Measurements from ENCODE around the gene MYO5B. TPM values are rescaled to one million over a fixed set of nuclear protein-coding genes. Genes with fewer than 3 reads are reported as not detected.

The MYO5B gene
- total and polyA plus RNA-seq, 9 of the 15 experiments (the other 6 are each of a cell fraction or from before 2014, with no cell fraction given), result 0.07 to 0.42 (median 0.28) TPM

DNA sequence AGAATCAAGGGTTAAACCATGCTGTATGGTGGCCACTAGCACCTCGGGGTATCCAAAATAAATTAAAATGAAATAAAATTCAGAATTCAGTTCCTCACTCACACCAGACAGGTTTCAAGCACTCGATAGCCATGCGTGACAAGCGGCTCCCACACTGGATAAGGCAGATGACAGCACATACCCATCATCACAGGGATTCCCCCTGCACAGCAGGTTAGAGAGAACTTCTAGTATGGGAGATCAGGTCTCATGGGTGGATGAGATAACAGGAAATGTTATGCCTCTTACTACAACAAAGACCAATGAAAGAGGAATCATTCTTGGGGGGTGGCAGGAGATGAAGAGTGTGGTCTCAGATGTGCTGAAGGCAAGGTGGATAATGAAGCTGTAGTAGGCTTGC lies 259.7 kb downstream of the MYO5B start:
- Histone ChIP-seq H3K36me3 (ENCODE audit: control insufficient read depth, insufficient read depth, low read length) (no peaks in the 10 kb centered on the region), H3K9me3 (replicated peaks; ENCODE audit: control insufficient read depth, insufficient read depth, low read depth, low read length) (no peaks in the 10 kb centered on the region), H3K9ac (ENCODE audit: insufficient read depth in 1 of 2, low read depth in 2 of 2, low read length in 2 of 2) (no peak overlapping the region), H3K4me1 (replicated peaks in 1 of 2; ENCODE audit: control insufficient read depth in 2 of 2, insufficient read depth in 2 of 2, low read length in 2 of 2) (no peaks in the 10 kb centered on the region), H3K27ac (ENCODE audit: extremely low read depth, low read depth, low read length) (no peak overlapping the region), H2AFZ (ENCODE audit: low read depth, low read length) (no peak overlapping the region), H3K4me3 (no peak overlapping the region), H3K9me1 (ENCODE audit: control insufficient read depth, insufficient read depth, low read length) (no peaks in the 10 kb centered on the region), H3K79me2 (ENCODE audit: control insufficient read depth, insufficient read depth, low read length) (no peaks in the 10 kb centered on the region), H3K4me2 (ENCODE audit: insufficient read depth, low read length) (no peak overlapping the region), H4K20me1 (replicated peaks; ENCODE audit: control insufficient read depth, insufficient read depth, low read length) (no peaks in the 10 kb centered on the region), H3K27me3 (ENCODE audit: control insufficient read depth in 2 of 2, insufficient read depth in 2 of 2, low read length in 2 of 2) (peaks cover 0 to 29% of the 10 kb centered on the region in 2 experiments; a peak in 2 of 5 replicates)
- DNase-seq (ENCODE audit: extremely low read depth in 1 of 4, low spot score in 3 of 4) (no peak), ATAC-seq (no peak), FAIRE-seq (no peak)
- CTCF ChIA-PET (ENCODE audit: low intra/inter-chr PET ratio), result no interaction called here
- POLR2A ChIA-PET, result no interaction called here
- TF ChIP-seq HSF4 (CRISPR knock-in tag; IDR thresholded peaks at IDR 0.05; ENCODE audit: borderline replicate concordance), result no peak
- BruUV-seq (replicated peaks), result no TSS peak
- WGBS (ENCODE audit: insufficient coverage, low coverage, missing lambda C conversion rate), result 0% methylated on average over 4 of the region's 4 CpGs
- intact Hi-C loops (cut with micrococcal nuclease), result no loop called here
- in situ Hi-C loops (cut with MboI), result no loop called here

- no peak overlapping the region for H2AFZ ChIP-seq (ENCODE audit: low read depth, low read length)
- intact Hi-C loops (cut with micrococcal nuclease), result no loop called here
- H3K9me3 ChIP-seq (replicated peaks; ENCODE audit: control insufficient read depth, insufficient read depth, low read depth, low read length), result no peaks in the 10 kb centered on the region
- WGBS (ENCODE audit: insufficient coverage, low coverage, missing lambda C conversion rate), result 0% methylated on average over 1 of the region's 2 CpGs
- ATAC-seq, result no peak
- no peak overlapping the region for H3K4me3 ChIP-seq
- H3K36me3 ChIP-seq (ENCODE audit: control insufficient read depth, insufficient read depth, low read length), result no peaks in the 10 kb centered on the region
- H3K9me1 ChIP-seq (ENCODE audit: control insufficient read depth, insufficient read depth, low read length), result no peaks in the 10 kb centered on the region
- no peak for FAIRE-seq
- no peaks in the 10 kb centered on the region for H3K4me1 ChIP-seq (replicated peaks in 1 of 2; ENCODE audit: control insufficient read depth in 2 of 2, insufficient read depth in 2 of 2, low read length in 2 of 2)
- ChIA-PET POLR2A (interaction anchor here (0.7 kb wide), 1 partner anchor 49 kb away, joined by 3 read pairs; no protein-coding TSS in a partner anchor), CTCF (ENCODE audit: low intra/inter-chr PET ratio) (no interaction called here)
- no TSS peak for BruUV-seq (replicated peaks)
- no peak overlapping the region for H3K27ac ChIP-seq (ENCODE audit: extremely low read depth, low read depth, low read length)
- H4K20me1 ChIP-seq (replicated peaks; ENCODE audit: control insufficient read depth, insufficient read depth, low read length), result no peaks in the 10 kb centered on the region
- no peak overlapping the region for H3K9ac ChIP-seq (ENCODE audit: insufficient read depth in 1 of 2, low read depth in 2 of 2, low read length in 2 of 2)
- H3K79me2 ChIP-seq (ENCODE audit: control insufficient read depth, insufficient read depth, low read length), result no peaks in the 10 kb centered on the region
- no peak for TF ChIP-seq SMAD4 (CRISPR knock-in tag; conservative IDR thresholded peaks at IDR 0.05)
- no peak for TF ChIP-seq BCL6 (CRISPR knock-in tag; IDR thresholded peaks at IDR 0.05)
- DNase-seq (ENCODE audit: extremely low read depth in 1 of 4, low spot score in 3 of 4), result no peak
- H3K27me3 ChIP-seq (ENCODE audit: control insufficient read depth in 2 of 2, insufficient read depth in 2 of 2, low read length in 2 of 2), result peaks cover 0 to 29% of the 10 kb centered on the region in 2 experiments; a peak in 2 of 5 replicates
- in situ Hi-C loops (cut with MboI), result no loop called here
- no peak overlapping the region for H3K4me2 ChIP-seq (ENCODE audit: insufficient read depth, low read length)
Measured at GRCh38 chr18:49934457-49934856, 260.5 kb downstream of the MYO5B start.
